Measurements from ENCODE around the gene CDK5RAP3. TPM values are rescaled to one million over a fixed set of nuclear protein-coding genes. Genes with fewer than 3 reads are reported as not detected.
A peak's percentile ranks its signal among the peaks of the same experiment; 100 is the strongest.

The CDK5RAP3 gene
- total and polyA plus RNA-seq, 2 experiments from 2014 or later = 121 to 158 TPM

- H3K4me3 ChIP-seq = peak within 1 kb of the TSS; percentile 37
- no peaks in the 10 kb centered on the region for H3K4me1 ChIP-seq (ENCODE audit: low read depth)
- peak; percentile 87 to 98 for DNase-seq (ENCODE audit: low read depth in 1 of 2, low spot score in 1 of 2)
- H3K27ac ChIP-seq = no peak within 1 kb of the TSS
- no peak for TF ChIP-seq CTCF (IDR thresholded peaks at IDR 0.05; ENCODE audit: low read depth, low read length)
- H3K27me3 ChIP-seq = no peaks in the 10 kb centered on the region
- no peaks in the 10 kb centered on the region for H3K36me3 ChIP-seq
- no peaks in the 10 kb centered on the region for H3K9me3 ChIP-seq (ENCODE audit: low read depth)
Measured at GRCh38 chr17:47941246-47942095, 29.4 kb upstream of the CDK5RAP3 start, which contains the start of gene PNPO. PNPO (plus strand) TSS chr17:47941571; CDS start chr17:47941676, 105 bp downstream.

GRCh38 chr17:47942096-47942510 is 28.8 kb upstream of the CDK5RAP3 start:
- Histone ChIP-seq H3K27me3 (no peaks in the 10 kb centered on the region), H3K27ac (no peak overlapping the region), H3K4me1 (ENCODE audit: low read depth) (no peaks in the 10 kb centered on the region), H3K36me3 (no peaks in the 10 kb centered on the region), H3K4me3 (peak overlapping the region; percentile 37), H3K9me3 (ENCODE audit: low read depth) (no peaks in the 10 kb centered on the region)
- DNase-seq (ENCODE audit: low read depth in 1 of 2, low spot score in 1 of 2) = no peak
- TF ChIP-seq CTCF (IDR thresholded peaks at IDR 0.05; ENCODE audit: low read depth, low read length) = no peak

GRCh38 chr17:47942568-47942967 is 28.3 kb upstream of the CDK5RAP3 start:
- no peak for DNase-seq (ENCODE audit: low read depth in 1 of 2, low spot score in 1 of 2)
- H3K27me3 ChIP-seq = no peaks in the 10 kb centered on the region
- H3K27ac ChIP-seq = no peak overlapping the region
- no peaks in the 10 kb centered on the region for H3K9me3 ChIP-seq (ENCODE audit: low read depth)
- H3K4me1 ChIP-seq (ENCODE audit: low read depth) = no peaks in the 10 kb centered on the region
- TF ChIP-seq CTCF (IDR thresholded peaks at IDR 0.05; ENCODE audit: low read depth, low read length) = no peak
- no peak overlapping the region for H3K4me3 ChIP-seq
- no peaks in the 10 kb centered on the region for H3K36me3 ChIP-seq

GRCh38 chr17:47945080-47945479 is 25.8 kb upstream of the CDK5RAP3 start:
- Histone ChIP-seq H3K9me3 (ENCODE audit: low read depth) (no peaks in the 10 kb centered on the region), H3K27me3 (no peaks in the 10 kb centered on the region), H3K36me3 (no peaks in the 10 kb centered on the region), H3K27ac (no peak overlapping the region), H3K4me1 (ENCODE audit: low read depth) (no peaks in the 10 kb centered on the region), H3K4me3 (no peak overlapping the region)
- peak in 1 of 2 donors; percentile 53 for DNase-seq (ENCODE audit: low read depth in 1 of 2, low spot score in 1 of 2)
- TF ChIP-seq CTCF (IDR thresholded peaks at IDR 0.05; ENCODE audit: low read depth, low read length) = no peak

- H3K36me3 ChIP-seq = no peaks in the 10 kb centered on the region
- no peak for TF ChIP-seq CTCF (IDR thresholded peaks at IDR 0.05; ENCODE audit: low read depth, low read length)
- H3K27ac ChIP-seq = no peak overlapping the region
- no peaks in the 10 kb centered on the region for H3K4me1 ChIP-seq (ENCODE audit: low read depth)
- DNase-seq (ENCODE audit: low read depth in 1 of 2, low spot score in 1 of 2) = no peak
- no peaks in the 10 kb centered on the region for H3K27me3 ChIP-seq
- no peaks in the 10 kb centered on the region for H3K9me3 ChIP-seq (ENCODE audit: low read depth)
- no peak overlapping the region for H3K4me3 ChIP-seq
Measured at GRCh38 chr17:47945529-47946508, 25.1 kb upstream of the CDK5RAP3 start.
